Right lobe of liver (tissue), 4 donors: Measurements from ENCODE around the gene CANT1.

Experiments
- POLR2A ChIP-seq: fragments of 450-650 bp; IDR thresholded peaks from one replicate; pipeline ENCODE4 v1.6.1; 2017; ENCODE audit warnings: antibody characterized with exemption, mild to moderate bottlenecking
- TF ChIP-seq, protein P1 (sequence below), 4 donors: fragments of 200-600 bp in 3 of 4; fragments of 450-650 bp in 1 of 4; IDR thresholded peaks; one replicate each; pipeline versions ENCODE4 v1.5.1 to v1.8.0; 2016 to 2022; ENCODE audit warnings: antibody characterized with exemption in 4 of 4, mild to moderate bottlenecking in 2 of 4
- donor health status: DM: no; HTN: no; CAD: no.
- donor health status: DM: no; HTN: no; CAD: no.
- donor health status: DM: no; HTN: yes; CAD: no.

DNA sequence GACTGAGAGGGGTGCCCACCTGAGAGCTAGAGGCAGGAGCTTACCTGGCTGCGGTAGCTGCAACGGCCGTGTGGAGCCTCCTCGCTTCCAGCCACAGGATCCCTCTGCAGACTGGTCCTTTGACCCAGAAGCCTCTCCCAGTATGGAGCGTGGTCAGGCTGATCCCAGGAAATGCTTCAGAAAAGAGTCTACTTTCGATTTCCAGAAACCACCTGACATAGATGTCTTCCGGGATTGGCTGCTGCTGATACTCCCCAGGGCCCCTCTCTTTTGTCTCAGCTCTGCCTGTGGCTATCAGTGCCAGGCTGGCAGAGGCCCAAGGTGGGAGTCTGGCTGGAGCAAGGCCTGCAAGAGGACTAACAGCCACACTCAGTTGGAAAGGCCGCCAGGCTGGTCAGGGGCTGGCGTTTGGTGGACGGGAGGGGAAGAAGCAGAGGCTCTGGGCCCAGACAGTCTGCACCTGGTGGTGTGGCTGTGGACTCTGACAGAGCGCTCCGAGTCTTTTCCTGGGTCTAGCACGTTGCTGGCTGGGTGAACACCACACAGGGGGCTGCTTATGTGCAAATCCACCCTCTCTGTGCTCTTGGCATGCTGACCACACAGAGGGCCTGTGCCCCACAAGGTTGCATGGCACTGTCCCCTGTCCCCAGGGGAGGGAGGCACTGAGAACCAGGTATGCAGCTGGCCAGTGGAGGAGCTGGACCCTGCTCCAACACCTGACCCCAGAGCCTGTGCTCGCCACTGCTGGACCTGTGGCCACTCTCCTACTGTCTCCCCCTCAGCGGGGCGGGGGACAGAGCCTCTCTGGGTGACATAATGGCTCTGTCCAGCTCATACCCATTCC lies 29.6 kb downstream of the CANT1 start, which contains the start of gene LGALS3BP:
- TF ChIP-seq, protein P1, sequence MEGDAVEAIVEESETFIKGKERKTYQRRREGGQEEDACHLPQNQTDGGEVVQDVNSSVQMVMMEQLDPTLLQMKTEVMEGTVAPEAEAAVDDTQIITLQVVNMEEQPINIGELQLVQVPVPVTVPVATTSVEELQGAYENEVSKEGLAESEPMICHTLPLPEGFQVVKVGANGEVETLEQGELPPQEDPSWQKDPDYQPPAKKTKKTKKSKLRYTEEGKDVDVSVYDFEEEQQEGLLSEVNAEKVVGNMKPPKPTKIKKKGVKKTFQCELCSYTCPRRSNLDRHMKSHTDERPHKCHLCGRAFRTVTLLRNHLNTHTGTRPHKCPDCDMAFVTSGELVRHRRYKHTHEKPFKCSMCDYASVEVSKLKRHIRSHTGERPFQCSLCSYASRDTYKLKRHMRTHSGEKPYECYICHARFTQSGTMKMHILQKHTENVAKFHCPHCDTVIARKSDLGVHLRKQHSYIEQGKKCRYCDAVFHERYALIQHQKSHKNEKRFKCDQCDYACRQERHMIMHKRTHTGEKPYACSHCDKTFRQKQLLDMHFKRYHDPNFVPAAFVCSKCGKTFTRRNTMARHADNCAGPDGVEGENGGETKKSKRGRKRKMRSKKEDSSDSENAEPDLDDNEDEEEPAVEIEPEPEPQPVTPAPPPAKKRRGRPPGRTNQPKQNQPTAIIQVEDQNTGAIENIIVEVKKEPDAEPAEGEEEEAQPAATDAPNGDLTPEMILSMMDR (IDR thresholded peaks at IDR 0.05) = no peak
- TF ChIP-seq POLR2A = peak; percentile 40
